HG03442 (cell line): ENCODE data around the gene KDM4B.

Source experiments
- ATAC-seq: cut with Tn5 transposase; IDR thresholded peaks from one replicate; pipeline ENCODE4 v1.9.1; 2021; ENCODE audit warnings: mild to moderate bottlenecking, moderate library complexity; ENCODE audit not compliant: unreplicated experiment

The KDM4B gene

GRCh38 chr19:4984106-4984380 is 15.1 kb downstream of the KDM4B start:
- no peak for ATAC-seq

GRCh38 chr19:4984438-4984990 is 15.6 kb downstream of the KDM4B start:
- ATAC-seq: no peak

- ATAC-seq: no peak
Observed at GRCh38 chr19:4985551-4985991, 16.7 kb downstream of the KDM4B start.

- ATAC-seq: no peak
Observed at GRCh38 chr19:4986056-4986455, 17.1 kb downstream of the KDM4B start.

- ATAC-seq: no peak
Observed at GRCh38 chr19:4986471-4986891, 17.6 kb downstream of the KDM4B start.

GRCh38 chr19:4987256-4987655 is 18.3 kb downstream of the KDM4B start:
- no peak for ATAC-seq

- no peak for ATAC-seq
Observed at GRCh38 chr19:4987692-4988370, 18.9 kb downstream of the KDM4B start.

GRCh38 chr19:4988770-4989251 is 19.9 kb downstream of the KDM4B start:
- no peak for ATAC-seq

GRCh38 chr19:4990306-4990705 is 21.4 kb downstream of the KDM4B start:
- ATAC-seq: no peak

- ATAC-seq: no peak
Observed at GRCh38 chr19:4991538-4991937, 22.6 kb downstream of the KDM4B start.

GRCh38 chr19:4991996-4992698 is 23.2 kb downstream of the KDM4B start:
- ATAC-seq: no peak

- ATAC-seq: no peak
Observed at GRCh38 chr19:4993683-4994082, 24.8 kb downstream of the KDM4B start.

GRCh38 chr19:4996701-4997100 is 27.8 kb downstream of the KDM4B start:
- ATAC-seq: no peak

GRCh38 chr19:4997297-4997696 is 28.4 kb downstream of the KDM4B start:
- no peak for ATAC-seq

- no peak for ATAC-seq
Observed at GRCh38 chr19:5000120-5000611, 31.3 kb downstream of the KDM4B start.

GRCh38 chr19:5001615-5002014 is 32.7 kb downstream of the KDM4B start:
- ATAC-seq: no peak

GRCh38 chr19:5002143-5002542 is 33.2 kb downstream of the KDM4B start:
- ATAC-seq: no peak

- ATAC-seq: no peak
Observed at GRCh38 chr19:5003781-5004180, 34.9 kb downstream of the KDM4B start.

- ATAC-seq: no peak
Observed at GRCh38 chr19:5005096-5005495, 36.2 kb downstream of the KDM4B start.

- no peak for ATAC-seq
Observed at GRCh38 chr19:5006201-5006600, 37.3 kb downstream of the KDM4B start.

- ATAC-seq: no peak
Observed at GRCh38 chr19:5006821-5007220, 37.9 kb downstream of the KDM4B start.
